GM20431 (cell line): ENCODE data around the gene CRTAP.
"Not testable (repeated sequence)": the region's sequence is repeated elsewhere in the genome, so short reads cannot be mapped to it uniquely, and the experiment has no call there.

Experiments used
- in situ Hi-C: fragments of 300-500 bp; cut with MseI, MboI; formaldehyde crosslinking; loops from one replicate; pipeline ENCODE4 v1.15.0; 2020; ENCODE audit warnings: low sequenced_read_pairs; ENCODE audit not compliant: unreplicated experiment

The CRTAP gene

DNA sequence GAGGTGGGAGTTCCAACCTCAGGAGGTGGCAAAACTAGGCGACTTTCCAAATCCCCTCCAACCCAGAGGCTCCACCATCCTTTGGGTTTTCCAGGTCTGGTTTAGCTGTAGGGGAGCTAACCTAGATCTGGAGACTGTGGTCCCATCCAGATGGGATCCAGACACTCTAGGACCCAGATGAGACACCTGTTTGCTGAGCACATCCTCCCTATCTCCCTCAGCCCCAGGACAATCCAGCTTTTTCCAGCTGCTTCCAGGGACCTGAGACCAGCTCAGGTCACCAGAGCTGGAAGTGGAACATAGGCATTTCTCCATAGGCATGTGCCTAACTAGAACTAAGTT, 18.2 kb downstream of the CRTAP start:
- in situ Hi-C loops = loop anchor here (10.0 to 25.0 kb wide), 3 partner anchors 105 to 655 kb away; partner anchors contain the start of gene PDCD6IP

DNA sequence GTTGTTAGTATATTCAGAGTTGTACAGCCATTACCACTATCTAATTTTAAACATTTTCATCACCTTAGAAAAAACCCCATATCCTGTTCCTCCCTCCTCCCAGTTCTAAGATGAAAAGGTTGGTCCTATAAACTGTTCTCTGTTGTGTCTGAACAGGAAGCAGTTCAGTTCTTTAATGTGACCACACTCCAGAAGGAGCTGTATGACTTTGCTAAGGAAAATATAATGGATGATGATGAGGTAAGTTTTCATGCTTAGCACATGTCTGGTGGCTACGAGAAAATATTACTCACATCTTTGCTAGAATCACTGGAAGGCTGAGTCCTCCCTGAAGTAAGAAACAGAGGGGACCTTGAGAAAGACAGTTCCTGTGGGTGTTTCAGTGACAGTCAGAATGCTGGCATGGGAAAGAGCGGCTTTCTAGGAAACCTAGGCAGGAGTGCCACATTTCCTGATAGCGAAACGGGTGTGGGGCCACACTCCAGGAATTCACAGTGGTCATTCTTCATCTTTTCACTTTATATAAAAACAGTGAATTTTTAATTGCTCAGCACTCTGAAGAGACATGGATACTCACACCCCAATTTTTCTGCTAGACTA, 20.3 kb downstream of the CRTAP start:
- in situ Hi-C loops = loop anchor here (10.0 to 25.0 kb wide), 3 partner anchors 103 to 653 kb away; partner anchors contain the start of gene PDCD6IP

DNA sequence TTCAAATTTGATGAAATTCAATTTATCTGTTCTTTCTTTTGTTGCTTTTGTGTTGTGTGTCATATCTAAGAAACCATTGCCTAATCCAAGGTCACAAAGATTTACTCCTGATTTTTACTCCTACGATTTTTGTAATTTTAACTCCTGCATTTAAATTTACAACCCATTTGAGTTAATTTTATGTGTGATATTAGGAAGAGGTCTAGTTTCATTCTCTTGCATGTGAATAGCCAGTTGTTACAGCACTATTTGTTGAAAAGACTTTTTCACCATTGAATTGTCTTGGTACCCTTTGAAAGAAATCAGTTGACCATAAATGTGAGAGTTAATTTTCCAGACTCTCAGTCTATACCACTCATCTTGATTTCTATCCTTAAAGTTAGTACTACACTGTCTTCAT, 23.9 kb downstream of the CRTAP start:
- in situ Hi-C loops = loop anchor here (10.0 to 25.0 kb wide), 3 partner anchors 100 to 650 kb away; partner anchors contain the start of gene PDCD6IP

DNA sequence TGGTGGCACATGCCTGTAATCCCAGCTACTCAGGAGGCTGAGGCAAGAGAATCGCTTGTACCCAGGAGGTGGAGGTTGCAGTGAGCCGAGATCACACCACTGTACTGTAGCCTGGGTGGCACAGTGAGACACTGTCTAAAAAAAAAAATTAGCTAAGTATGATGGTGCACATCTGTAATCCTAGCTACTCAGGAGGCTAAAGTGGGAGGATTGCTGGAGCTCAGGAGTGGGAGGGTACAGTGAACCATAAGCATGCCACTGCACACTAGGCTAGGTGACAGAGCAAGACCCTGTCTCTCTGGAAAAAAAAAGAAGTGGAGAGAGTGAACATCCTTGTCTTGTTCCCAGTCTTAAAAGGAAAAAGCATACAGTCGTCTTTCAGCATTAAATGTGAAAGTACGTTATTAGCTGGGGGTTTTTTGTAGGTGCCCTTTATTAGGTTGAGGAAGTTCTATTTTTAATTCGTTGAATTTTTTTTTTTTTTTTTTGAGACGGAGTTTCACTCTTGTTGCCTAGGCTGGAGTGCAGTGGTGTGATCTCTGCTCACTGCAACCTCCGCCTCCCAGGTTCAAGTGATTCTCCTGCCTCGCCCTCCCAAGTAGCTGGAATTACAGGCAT, 25.3 kb downstream of the CRTAP start:
- in situ Hi-C loops = loop anchor here (10.0 to 25.0 kb wide), 3 partner anchors 98 to 648 kb away; partner anchors contain the start of gene PDCD6IP

DNA sequence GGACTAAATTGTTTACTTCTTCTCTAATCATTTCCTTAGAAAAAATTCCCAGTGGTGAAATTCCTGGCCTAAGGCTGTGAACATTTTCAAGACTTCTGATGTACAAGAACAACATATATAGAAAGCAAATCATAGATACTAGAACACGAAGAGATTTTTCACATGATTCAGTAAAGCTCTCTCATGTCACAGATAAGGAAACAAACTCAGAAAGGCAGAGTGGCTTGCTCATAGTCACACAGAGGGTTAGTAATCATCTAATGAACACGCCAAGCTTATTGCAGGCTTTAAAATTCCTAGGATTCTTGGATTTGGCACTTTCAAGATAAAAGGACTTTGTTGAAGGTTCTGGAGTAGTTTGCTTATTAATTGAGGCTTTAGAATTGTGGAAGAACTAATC, 26.2 kb downstream of the CRTAP start:
- in situ Hi-C loops = loop anchor here (10.0 to 25.0 kb wide), 3 partner anchors 97 to 647 kb away; partner anchors contain the start of gene PDCD6IP

DNA sequence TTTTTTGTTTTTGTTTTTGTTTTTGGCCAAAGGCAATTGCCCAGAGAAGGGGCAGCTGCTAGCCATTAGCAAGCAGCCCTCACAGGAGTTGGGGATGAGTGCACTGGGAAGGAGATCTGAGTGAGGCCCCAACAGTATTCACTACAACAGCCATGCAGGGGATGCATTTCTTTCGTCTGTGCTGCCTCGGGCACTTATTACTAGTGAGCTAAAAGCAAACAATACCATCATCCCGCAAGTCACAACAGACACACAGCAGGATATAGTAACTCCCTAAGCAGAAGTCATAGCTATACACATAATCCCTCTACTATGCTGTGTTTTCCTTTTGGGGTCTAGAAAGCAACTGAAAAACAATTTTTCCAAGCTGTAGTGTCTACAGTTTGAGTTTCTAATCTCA, 27.2 kb downstream of the CRTAP start:
- in situ Hi-C loops = loop anchor here (25.0 kb wide), 2 partner anchors 96 to 646 kb away; partner anchors contain the start of gene PDCD6IP

DNA sequence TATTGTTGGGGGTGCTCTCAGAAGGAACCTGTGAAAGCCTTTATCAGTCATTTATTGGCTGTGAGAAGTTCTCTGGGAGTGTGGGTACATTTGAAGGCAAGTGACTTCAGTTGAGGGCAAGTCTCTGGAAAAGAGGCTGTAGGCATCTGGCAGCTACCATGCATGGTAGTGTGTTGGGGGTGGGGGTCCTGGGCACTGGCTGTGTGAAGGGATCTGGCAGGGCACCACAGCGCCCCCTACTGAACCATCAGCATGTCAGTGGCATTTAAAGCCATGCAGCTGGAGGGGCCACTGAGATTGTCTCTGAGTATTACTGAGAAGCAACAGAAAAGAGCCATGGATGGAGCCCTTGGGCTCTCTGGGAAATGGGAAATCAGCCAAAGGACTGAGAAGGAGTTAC, 30.6 kb downstream of the CRTAP start:
- in situ Hi-C loops = loop anchor here (25.0 kb wide), 2 partner anchors 93 to 643 kb away; partner anchors contain the start of gene PDCD6IP

DNA sequence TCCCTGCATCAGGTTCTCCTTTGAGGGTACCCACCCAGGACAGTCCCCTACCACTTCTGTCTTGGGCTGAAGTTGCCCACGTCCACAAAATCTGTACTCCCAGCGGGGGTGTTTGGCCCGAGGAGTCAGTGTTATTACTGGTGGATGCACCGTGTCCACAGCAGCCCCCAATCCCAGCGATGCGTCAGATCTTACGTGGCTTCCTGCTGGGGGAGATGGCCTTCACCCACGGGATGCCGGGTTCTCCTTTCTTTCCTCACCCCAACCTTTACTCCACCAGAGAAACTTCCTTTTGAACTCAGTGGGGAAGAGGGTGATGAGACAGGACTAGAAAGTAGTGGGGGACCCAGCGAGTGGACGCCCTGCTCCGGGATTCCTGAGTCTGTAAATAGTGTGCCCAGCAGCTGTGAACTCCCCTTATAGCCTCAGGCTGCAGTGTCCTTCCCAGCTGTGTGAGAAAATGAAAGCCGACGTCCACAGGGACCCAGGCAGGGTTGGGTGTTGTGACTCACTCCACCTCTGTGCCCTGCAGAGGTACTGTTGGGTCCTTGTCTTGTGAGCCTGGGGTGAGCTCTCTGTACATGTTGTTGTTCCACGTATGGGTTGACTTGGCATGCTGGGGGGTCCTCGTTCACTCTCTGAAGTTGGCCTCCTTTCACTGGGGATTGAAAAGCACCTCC, 31.5 kb downstream of the CRTAP start:
- in situ Hi-C loops = loop anchor here (25.0 kb wide), 2 partner anchors 92 to 642 kb away; partner anchors contain the start of gene PDCD6IP

DNA sequence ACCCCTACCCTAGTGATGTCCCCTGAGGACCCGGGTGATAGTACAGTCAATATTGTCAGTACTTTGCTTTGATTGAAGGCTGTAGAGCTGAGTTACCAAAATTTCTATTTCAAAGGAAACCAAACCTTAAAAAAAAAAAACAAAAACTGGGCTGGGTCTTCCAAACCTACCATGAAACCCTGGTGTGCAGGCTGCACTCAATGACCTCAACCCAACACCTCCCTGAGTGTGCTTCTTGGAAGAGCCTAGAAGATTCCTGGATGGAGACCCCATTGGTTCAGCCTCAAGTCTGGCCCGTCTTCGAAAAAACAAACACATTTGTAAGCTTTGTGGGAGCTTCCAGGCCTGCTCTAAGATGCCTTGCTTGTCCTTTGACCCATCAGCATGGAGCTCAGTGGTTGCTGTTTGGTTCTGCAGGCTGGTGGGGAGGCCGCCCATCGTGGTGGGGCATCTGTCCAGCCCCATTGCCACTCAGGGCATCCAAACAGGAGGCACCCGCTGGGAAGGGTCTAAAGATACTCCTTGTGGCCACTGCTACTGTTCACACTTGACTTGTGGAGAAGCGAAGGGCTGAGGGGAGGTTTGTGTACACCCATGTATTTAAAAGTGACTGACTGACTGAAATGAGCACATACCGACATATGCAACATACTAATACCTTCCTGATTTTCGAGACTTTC, 32.2 kb downstream of the CRTAP start:
- in situ Hi-C loops = loop anchor here (25.0 kb wide), 2 partner anchors 91 to 641 kb away; partner anchors contain the start of gene PDCD6IP

DNA sequence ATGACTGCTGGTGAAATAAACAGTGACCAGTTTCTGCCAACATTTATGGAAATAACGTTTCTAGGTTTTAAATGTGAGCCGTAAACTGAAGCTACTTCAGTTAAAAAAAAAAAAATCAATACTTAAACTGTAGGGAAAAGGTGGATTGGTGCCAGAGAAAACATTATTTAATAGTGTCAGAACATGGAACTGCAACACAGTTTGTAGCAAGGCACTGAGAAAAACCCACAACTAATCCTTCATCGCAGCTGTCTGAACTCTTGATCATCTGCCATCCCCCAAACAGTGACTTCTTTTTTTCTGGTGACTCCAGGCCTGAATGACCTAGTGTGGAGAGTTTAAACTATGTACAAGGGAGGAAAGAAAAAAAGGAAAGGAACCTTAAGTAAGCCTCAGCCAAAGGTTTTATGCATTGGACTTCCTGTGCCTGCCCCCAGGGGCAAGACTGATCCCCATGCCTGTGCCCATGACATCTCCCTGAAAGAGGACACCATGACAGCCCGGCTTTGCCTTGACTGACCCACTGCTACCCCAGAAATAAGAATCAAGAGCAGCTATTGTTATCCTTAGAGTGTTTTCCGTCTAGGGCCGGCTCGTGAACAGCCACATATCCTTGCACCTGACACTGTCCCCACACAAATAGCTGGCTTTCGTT, 33.1 kb downstream of the CRTAP start:
- in situ Hi-C loops = loop anchor here (25.0 kb wide), 2 partner anchors 90 to 640 kb away; partner anchors contain the start of gene PDCD6IP

DNA sequence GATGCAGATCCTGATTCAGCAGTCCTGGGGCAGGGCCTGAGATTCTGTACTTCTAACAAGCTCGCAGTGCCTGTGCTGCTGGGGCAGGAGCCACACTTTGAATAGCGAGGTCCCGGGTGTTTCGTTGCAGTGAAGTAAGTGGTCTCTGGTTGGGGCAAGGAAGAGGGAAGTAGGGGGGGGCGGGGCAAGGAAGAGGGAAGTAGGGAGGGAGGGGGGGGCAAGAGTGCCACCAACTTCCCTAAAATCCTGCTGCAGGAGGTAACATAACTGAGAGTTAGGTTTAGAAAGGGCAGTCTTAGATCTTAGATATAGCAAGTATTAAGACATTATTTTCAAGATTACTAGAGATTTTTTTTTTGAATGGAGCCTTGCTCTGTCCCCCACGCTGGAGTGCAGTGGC, 35.5 kb downstream of the CRTAP start:
- in situ Hi-C loops = loop anchor here (25.0 kb wide), 2 partner anchors 88 to 638 kb away; partner anchors contain the start of gene PDCD6IP

DNA sequence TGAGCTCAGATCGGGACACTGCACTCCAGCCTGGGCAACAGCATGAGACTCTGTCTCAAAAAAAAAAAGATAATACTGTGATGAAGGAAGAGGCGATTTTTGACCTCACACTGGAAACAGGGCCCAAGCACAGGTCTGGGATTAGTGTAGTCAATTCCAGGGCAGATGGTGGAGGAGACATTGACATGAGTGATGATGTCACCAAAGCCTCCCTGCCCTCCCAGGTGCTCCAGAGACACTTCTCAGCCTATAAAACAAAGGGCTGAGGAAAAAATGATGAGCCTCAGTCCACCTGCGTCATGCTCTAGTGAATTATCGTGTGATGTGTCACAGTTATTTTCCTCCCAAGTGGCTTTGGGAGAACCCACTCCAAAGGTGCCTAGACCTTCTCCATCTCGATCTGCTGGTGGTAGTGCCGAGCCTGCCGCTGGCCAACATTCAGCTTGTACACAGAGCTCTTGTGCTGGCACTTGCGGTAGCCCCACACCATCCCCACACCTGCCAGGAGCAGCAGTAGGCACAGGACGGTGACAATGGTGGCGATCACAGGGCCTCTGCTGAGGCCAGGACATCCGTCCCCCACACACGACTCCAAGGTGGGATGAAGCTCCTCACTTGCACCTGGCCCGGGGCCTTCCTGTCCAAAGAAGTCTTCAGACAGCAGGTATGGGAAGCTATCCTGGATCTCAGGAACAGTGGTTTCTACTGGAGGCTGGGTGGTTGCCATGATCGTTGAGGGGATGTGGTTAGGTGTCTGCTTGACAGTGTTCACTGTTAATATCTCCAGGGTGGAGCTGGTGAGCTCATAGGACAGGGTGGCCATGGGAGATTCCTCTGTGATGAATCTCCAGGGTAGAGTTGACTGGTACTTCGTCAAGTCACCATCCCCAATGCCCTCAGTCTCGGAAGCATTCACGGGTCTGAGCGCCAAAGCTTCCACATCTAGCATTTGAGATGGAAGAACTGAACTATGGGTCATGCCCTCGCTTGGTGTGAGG, 38.8 kb downstream of the CRTAP start:
- in situ Hi-C loops = no loop called here

DNA sequence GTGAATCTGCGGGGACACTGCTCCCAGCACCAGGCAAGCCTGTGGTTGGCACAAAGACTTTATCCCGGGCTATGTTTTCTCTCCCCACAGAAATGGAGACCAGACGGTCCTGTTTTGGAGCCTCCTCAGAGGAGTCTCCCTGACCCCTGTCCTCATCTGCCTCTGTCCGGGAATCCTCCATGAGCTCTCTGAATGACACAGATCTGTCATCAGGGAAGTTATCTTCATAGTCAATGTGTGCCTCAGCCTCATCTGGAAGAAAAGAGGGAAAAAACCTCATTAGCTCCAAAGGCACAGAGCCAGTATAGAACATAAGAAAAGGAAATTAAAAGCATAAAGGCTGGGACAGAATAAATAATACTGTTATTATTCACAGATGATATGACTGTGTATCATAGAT, 40.0 kb downstream of the CRTAP start:
- in situ Hi-C loops = no loop called here

DNA sequence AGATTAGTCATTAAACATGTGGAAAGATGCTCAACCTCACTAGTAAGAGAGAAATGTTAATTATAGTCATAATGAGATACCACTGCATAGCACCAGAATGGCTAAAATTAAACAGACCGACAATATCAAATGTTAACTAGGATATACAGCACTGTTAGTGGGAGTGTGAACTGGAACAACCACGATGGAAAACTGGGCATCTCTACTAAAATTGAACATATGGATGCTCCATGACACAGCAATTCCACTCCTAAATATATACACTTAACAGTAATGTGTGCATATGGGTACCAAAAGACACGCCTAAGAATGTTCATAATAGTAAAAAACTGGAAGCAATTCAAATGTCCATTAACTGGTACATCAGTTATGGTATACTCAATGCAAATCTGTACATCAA, 41.5 kb downstream of the CRTAP start:
- in situ Hi-C loops = no loop called here

DNA sequence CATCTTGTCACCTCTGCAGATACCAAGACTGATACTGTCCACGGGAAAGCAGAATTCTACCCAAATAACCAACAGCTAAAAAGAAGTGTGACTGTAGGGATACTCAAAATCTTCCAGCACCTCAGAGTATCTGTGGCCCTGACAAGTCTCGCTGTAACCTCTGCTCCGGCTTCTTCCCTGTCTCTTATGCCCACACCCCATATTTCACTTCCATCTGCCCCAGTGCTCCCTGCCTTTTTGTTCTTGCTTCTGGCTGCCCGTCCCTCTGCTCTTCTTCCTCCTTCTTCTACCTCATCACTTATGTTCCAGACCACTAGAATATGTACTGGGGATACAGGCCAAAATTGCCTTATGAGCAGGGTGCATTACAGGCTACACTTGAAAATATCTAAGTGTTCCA, 45.4 kb downstream of the CRTAP start:
- in situ Hi-C loops = no loop called here

DNA sequence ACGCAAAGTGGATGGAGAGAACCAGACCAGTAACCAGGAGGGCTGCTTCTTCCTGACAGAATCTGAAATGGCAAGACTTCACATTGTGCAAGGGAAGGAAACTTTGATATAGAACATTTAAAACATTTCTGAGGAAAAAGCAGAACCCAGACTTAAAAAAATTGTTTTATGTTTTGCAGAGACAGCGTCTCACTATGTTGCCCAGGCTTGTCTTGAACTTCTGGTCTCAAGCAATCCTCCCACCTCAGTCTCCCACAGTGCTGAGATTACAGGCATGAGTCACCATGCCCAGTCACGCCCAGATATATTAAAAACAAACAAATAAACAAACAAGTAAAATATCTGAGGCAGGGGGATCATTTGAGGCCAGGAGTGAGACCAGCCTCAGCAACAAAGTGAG, 46.2 kb downstream of the CRTAP start:
- in situ Hi-C loops = no loop called here

DNA sequence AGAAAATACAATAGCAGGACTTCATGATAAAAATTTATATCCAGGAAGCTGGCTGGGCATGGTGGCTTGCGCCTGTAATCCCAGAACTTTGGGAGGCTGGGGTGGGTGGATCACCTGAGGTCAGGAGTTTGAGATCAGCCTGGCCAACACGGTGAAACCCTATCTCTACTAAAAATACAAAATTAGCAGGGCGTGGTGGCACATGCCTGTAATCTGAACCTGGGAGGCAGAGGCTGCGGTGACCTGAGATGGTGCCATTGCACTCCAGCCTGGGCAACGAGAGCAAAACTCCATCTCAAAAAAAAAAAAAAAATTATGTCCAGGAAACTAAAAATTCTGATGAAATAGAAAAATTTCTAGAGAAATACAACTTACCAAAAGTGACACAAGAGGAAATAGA, 48.8 kb downstream of the CRTAP start:
- in situ Hi-C loops = not testable (repeated sequence)

DNA sequence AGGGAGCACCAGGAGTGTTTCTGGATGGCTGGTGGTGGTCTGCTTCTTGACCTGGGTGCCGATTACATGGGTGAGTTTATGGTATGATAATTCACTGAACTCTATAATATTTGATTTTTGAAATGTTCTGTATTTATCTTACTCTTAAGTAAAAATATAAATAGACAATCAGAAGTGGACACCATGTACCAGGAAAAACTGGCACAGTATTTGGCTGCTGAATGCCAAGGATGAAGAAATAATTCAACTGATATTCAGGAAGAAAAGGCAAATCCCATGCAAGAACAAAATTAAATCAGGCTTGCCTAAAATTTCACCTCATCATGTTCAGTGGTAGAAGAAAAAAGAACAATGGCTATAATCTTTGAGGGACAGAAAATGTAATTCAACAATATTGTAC, 51.6 kb downstream of the CRTAP start:
- in situ Hi-C loops = no loop called here

DNA sequence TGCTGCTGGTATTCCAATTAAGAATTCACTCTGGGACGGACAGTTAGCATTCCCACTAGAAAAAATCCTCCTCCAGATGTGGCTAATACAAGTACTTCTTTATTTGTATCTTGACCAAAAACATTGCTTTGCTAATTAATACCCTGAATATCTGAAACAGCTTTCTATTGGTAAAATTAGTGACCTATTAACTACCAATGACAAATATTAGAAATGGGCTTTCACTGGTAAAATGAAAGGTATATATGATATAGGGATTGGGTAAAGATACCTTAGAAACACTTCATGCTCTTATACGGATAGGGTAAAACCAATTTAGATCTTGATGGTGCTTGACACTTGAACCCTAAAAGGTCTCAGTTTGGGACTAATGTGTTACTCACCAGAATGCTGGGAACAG, 52.3 kb downstream of the CRTAP start:
- in situ Hi-C loops = no loop called here
